ENCODE data around the gene SHH.

DNA sequence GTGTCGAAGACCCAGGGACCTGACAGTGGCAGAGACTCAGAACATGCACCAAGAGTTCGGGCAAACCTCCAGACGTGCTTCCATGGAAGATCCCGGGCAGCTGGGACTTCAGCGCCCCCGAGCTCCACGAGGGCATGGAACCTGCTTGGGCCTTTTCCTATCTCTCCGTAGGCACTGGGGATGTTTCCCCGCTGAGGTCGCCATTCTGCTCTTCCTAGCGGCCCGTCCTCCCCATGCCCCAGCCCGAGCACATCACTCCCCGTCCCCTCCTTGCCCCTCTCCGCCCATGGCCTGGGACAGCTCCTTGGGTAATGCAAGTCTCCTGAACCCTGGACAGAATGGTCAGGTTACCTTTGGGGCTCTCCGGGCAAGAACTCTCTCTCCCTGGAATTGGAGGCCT lies 32.3 kb upstream of the SHH start:
- TF ChIP-seq, protein P1, sequence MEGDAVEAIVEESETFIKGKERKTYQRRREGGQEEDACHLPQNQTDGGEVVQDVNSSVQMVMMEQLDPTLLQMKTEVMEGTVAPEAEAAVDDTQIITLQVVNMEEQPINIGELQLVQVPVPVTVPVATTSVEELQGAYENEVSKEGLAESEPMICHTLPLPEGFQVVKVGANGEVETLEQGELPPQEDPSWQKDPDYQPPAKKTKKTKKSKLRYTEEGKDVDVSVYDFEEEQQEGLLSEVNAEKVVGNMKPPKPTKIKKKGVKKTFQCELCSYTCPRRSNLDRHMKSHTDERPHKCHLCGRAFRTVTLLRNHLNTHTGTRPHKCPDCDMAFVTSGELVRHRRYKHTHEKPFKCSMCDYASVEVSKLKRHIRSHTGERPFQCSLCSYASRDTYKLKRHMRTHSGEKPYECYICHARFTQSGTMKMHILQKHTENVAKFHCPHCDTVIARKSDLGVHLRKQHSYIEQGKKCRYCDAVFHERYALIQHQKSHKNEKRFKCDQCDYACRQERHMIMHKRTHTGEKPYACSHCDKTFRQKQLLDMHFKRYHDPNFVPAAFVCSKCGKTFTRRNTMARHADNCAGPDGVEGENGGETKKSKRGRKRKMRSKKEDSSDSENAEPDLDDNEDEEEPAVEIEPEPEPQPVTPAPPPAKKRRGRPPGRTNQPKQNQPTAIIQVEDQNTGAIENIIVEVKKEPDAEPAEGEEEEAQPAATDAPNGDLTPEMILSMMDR (conservative IDR thresholded peaks at IDR 0.05; ENCODE audit: low read length), result no peak
- TF ChIP-seq EZH2phosphoT487 (IDR thresholded peaks at IDR 0.05; ENCODE audit: borderline replicate concordance), result no peak

All from Loucy (cell line).